GM19099 (cell line): ENCODE results near the gene PSMA7.

ENCODE experiments used
- POLR2A ChIP-seq: IDR thresholded peaks from 3 replicates; pipeline ENCODE4 v1.6.1; 2011; ENCODE audit warnings: low read depth; ENCODE audit not compliant: insufficient read length; ENCODE audit errors: extremely low read depth

Gene PSMA7

GRCh38 chr20:62162765-62163484 lies 19.7 kb upstream of the PSMA7 start:
- TF ChIP-seq POLR2A = no peak

- TF ChIP-seq POLR2A = no peak
Observed at GRCh38 chr20:62161347-62161746, 18.2 kb upstream of the PSMA7 start.

- no peak for TF ChIP-seq POLR2A
Observed at GRCh38 chr20:62160876-62161275, 17.7 kb upstream of the PSMA7 start.

GRCh38 chr20:62160253-62160652 lies 17.1 kb upstream of the PSMA7 start:
- no peak for TF ChIP-seq POLR2A

- TF ChIP-seq POLR2A = no peak
Observed at GRCh38 chr20:62159839-62160238, 16.6 kb upstream of the PSMA7 start.

- no peak for TF ChIP-seq POLR2A
Observed at GRCh38 chr20:62159052-62159451, 15.9 kb upstream of the PSMA7 start.

GRCh38 chr20:62158541-62158940 lies 15.3 kb upstream of the PSMA7 start:
- no peak for TF ChIP-seq POLR2A

GRCh38 chr20:62158088-62158400 lies 14.8 kb upstream of the PSMA7 start:
- TF ChIP-seq POLR2A = no peak

- TF ChIP-seq POLR2A = no peak
Observed at GRCh38 chr20:62157387-62158087, 14.3 kb upstream of the PSMA7 start.

- no peak for TF ChIP-seq POLR2A
Observed at GRCh38 chr20:62156592-62157386, 13.6 kb upstream of the PSMA7 start.

GRCh38 chr20:62156254-62156556 lies 13.0 kb upstream of the PSMA7 start:
- no peak for TF ChIP-seq POLR2A

- no peak for TF ChIP-seq POLR2A
Observed at GRCh38 chr20:62155428-62156253, 12.4 kb upstream of the PSMA7 start.

- no peak for TF ChIP-seq POLR2A
Observed at GRCh38 chr20:62151835-62152364, 8.7 kb upstream of the PSMA7 start.

- no peak for TF ChIP-seq POLR2A
Observed at GRCh38 chr20:62151225-62151624, 8.0 kb upstream of the PSMA7 start.

GRCh38 chr20:62150310-62150575 lies 7.0 kb upstream of the PSMA7 start:
- no peak for TF ChIP-seq POLR2A
